C1 segment of cervical spinal cord (tissue), 14 donors: Measurements from ENCODE around the gene EIF4G3.
"Not testable (repeated sequence)": the region's sequence is repeated elsewhere in the genome, so short reads cannot be mapped to it uniquely, and the experiment has no call there.

Experiments used
- DNase-seq, 14 donors: peaks; one replicate each; lab custom pipeline; 2025; lab: John Stamatoyannopoulos, UW

Gene EIF4G3

DNA sequence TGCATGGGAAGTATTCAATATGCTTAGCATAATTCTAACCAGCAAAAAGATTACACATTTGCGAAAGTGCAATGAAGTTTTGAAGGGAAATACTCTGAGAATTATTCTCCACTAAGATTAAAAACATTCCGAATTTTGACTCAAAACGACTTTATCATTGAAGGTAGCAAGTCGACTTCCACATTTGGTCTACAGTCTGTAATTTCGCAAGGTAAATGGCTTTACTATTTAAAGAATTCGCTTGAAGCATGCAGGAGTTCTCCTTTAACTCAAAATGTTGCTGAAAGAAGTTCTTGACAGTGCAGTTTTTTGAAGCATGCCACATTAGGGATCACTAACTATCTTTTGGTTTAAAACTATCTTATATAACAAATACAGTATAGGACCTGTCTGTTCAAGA lies 228.6 kb downstream of the EIF4G3 start:
- DNase-seq: no peak

DNA sequence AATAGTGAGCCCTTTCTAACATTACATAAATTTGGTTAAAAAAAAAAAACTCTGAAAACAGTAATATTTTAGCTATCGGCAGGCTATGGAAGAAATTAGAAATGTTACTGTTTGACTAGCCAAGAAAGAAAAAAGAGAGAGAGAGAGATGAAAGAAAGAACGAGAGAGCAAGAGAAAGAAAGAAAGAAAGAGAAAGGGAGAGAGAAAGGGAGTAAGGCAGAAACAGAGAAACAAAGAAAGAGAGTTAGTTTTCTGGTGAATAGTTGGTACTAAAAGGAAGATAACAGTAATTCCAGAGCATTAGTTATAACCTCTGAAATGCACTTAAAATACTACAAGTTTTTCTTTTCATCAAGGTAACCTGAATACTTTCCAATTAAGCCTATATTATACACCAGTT lies 229.3 kb downstream of the EIF4G3 start:
- DNase-seq: no peak

- DNase-seq: no peak
Observed at GRCh38 chr1:20936621-20937020, 240.1 kb downstream of the EIF4G3 start.

DNA sequence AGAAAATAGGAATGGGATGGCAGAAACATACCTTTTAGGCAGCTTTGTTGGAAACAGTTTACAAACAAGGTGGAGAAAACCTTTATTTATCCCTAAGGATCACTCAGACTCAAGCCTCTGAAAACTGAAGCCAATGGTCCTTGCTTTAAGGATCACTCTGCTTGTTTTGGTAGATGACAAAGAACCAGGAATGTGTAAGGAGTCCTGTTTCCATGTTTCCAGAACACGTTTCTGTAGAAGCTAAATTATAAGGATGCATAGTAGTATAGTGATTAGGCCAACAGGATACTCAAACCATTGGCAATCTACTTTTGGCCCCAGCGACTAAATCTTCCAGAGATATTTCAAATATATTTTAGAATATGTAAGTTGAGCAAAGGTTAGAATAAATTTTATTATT lies 240.5 kb downstream of the EIF4G3 start:
- DNase-seq: no peak

GRCh38 chr1:20935717-20936116 lies 241.0 kb downstream of the EIF4G3 start:
- no peak for DNase-seq

GRCh38 chr1:20932437-20932977 lies 244.2 kb downstream of the EIF4G3 start:
- no peak for DNase-seq

DNA sequence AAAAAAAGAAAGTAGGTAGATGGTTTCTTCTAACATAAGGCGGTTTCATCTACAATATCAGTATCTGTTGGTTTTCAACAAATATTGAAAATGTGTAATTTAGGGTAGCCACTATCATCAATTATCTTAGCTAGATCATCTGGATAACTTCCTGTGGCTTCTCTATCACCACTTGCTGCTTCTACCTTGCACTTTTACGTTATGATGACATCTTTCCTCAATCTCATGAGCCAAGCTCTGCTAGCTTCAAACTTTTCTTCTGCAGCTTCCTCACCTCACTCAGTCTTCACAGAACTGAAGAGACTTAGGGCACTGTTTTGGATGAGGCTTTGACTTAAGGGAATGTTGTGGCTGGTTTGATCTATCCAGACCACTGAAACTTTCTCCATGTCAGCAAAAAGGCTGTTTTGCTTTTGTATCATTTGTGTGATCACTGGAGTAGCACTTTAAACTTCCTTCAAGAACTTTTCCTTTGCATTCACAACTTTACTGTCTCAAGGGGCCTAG lies 244.7 kb downstream of the EIF4G3 start:
- DNase-seq: no peak

GRCh38 chr1:20930427-20930826 lies 246.3 kb downstream of the EIF4G3 start:
- no peak for DNase-seq

GRCh38 chr1:20928146-20928545 lies 248.6 kb downstream of the EIF4G3 start:
- no peak for DNase-seq

- no peak for DNase-seq
Observed at GRCh38 chr1:20921285-20921684, 255.4 kb downstream of the EIF4G3 start.

DNA sequence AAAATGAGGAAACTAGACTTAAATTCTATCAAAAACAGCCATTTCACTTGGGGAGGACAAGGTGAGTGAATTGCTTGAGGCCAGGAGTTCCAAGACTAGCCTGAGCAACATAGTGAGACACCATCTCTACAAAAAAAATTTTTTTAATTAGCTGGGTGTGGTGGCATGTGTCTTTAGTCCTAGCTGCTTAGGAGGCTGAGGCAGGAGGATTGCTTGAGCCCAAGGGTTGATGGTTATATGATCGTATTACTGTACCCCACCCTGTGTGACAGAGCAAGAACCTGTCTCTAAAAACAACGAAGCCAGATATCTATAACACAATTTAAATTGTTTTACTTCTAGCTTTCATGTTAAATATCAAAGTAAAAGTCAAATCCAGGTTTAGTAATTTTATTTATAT lies 263.5 kb downstream of the EIF4G3 start:
- no peak for DNase-seq

DNA sequence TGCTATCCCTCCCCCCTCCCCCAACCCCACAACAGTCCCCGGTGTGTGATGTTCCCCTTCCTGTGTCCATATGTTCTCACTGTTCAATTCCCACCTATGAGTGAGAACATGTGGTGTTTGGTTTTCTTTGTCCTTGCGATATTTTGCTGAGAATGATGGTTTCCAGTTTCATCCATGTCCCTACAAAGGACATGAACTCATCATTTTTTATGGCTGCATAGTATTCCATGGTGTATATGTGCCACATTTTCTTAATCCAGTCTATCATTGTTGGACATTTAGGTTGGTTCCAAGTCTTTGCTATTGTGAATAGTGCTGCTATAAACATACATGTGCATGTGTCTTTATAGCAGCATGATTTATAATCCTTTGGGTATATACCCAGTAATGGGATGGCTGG lies 269.2 kb downstream of the EIF4G3 start:
- not testable (repeated sequence) for DNase-seq

- DNase-seq: no peak
Observed at GRCh38 chr1:20903437-20903836, 273.3 kb downstream of the EIF4G3 start.

GRCh38 chr1:20900056-20900455 lies 276.6 kb downstream of the EIF4G3 start:
- DNase-seq: no peak

DNA sequence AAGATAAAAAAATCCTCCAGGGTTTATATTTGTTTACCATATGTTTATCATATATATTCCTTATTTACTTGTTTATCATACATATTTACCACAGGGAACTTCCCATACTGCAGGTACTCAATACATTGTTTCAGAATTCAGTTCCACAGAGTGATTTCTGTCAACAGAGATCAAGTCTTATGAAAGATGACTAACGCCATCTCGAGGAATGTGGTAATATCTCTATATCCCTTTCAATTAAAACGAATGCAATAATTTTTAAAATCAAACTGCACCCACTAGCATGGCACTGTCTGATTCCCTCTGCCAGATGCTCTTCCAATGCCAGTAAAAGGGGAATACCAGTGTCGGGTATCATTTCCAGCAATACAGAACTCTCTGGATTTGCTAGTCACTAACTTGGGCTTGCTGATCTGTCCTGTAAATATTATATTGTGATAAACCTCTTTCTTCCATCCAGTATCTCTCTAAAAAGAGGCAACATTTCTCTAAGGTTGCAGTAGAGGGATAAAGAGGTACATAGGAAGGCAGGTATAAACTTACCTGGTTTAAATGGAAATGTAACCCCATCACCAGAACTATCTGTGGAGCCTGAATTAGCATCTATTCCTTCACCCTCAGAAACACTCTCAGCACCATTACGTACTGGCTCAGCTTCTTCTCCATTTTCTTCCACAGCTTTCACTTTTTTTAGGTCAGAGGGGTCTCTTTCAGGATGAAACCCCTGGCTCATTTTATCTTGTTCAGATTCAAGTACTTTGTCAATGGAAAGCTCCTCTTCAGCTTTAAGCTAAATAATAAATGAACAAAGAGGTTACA lies 277.3 kb downstream of the EIF4G3 start:
- no peak for DNase-seq

DNA sequence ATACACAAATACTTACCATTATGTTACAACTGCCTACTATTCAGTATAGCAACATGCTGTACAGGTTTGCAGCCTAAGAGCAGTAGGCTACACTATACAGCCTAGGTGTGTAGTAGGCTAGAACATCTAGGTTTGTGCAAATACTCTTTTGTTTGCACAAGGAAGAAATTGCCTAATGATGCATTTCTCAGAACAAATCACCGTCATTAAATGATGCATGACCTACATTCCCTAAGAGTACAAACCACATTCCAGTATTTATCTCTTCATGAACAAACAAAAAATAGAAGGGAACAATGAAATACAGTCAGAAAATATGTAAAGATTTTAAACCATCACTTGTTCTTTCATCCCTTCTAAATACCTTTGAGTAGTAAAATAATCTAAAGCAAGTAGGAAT lies 279.9 kb downstream of the EIF4G3 start:
- no peak for DNase-seq

- no peak for DNase-seq
Observed at GRCh38 chr1:20893931-20894330, 282.8 kb downstream of the EIF4G3 start.

DNA sequence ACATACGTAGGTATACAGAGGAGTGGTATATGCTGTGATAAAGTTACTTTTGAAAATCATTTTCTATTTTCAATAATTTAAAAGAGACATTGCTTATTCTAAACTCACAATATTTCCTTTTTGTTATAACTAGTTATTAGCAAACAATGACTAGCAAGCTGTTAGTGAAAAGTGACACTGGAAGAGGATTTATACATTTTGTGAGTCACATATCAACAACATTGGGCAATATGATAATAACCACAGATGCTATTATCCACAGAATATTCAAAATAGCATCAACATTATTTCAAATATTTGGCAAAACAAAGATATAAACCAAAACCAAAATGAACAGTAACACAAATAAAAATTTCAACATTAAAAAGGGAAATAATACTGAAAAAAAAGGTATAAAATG lies 285.6 kb downstream of the EIF4G3 start:
- no peak for DNase-seq

DNA sequence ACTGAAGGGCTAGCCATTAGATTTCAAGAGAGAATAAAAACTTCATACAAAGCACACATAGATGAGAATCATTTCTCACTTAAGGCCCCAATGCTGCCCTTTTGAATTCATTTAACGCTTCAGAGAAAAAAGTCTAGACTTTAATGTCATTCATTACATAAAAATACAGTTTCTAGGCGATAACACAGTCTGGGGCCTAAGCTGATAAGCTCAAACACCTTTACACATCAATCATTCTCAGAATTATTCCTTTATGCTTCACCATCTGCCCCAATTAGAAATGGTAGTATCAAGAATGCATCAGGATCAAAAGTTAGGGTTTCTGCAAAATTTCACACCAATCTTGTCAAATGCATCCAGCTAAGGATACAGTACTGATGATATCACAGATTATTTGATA lies 289.5 kb downstream of the EIF4G3 start:
- no peak for DNase-seq

GRCh38 chr1:20885121-20885520 lies 291.6 kb downstream of the EIF4G3 start:
- DNase-seq: no peak

GRCh38 chr1:20884513-20884912 lies 292.2 kb downstream of the EIF4G3 start:
- DNase-seq: no peak

DNA sequence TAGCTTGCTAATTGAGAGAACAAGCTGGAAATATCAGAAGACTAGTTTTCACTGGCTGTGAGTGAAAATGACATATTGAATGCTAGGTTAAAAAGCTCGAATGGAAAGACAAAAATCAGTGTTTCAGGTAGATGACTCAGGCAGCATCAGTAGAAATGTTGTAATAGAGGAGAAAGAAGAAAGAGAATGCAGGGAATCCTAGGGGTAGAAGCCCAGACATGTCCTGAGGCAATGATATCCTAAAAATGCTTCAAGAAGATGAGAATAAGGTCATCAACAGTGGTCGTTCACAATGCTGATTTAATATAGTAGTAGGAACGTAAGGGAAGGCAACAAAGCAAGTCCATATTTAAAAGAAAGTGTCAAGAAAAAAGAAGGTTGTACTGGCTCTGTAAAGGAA lies 292.9 kb downstream of the EIF4G3 start:
- DNase-seq: no peak

GRCh38 chr1:20882837-20883236 lies 293.9 kb downstream of the EIF4G3 start:
- no peak for DNase-seq
